IPS DF 19.7 (cell line): Measurements from ENCODE around the gene FGF1.

Source experiments
- DNase-seq: peaks from one replicate; pipeline ENCODE4 v3.0.0-alpha.2; 2013; ENCODE audit warnings: low read depth, low spot score

FGF1 gene

DNA sequence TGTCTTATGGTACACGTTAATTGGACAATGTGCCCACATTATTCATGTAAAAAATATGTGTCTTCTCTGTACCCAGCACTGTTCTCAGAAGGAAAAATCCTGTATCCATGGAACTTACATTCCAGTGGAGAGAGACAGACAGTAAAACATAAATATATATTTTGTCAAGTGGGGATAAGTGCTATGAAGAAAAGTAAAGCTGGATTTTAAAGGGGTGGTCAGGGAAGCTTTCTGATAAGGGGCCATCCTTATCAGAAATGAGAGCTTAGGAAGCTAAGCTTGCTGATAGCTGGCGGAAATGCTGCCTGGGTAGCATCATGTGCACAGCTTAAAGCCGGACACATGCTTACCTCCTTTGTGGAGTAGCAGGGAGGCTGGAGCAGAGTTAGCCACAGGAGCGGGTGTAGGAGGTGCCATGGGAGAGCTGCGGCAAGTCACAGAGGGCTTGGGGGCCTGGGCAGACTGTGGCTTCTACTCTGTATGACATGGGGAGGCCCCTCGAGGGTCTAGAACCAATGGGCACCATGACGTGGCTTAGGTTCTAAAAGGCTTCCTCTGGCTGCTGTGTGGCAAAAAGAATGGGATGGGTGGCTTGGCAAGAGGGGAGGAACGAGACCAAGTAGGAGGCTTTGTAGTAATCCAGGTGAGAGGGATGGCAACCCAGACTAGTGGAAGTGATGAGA lies 141.7 kb downstream of the FGF1 start:
- DNase-seq = no peak

DNA sequence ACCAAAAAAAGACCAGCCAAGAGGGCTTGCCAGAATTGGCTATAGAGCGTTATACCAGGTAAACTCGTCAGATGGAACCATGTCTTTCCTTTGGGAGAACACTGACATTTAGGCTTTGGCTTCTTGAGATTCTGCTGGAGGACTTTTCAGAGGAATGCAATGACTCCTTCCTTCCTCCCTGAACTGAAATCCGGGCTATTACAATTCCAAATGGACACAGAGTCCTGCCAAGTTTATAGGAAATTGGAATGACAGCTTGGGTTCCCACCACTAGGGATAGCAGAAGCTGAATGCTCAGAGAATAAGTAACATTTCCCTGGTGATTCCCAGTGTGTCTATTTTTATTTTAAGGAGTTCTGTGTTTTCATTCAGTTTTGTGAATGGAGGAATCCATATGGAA lies 143.0 kb downstream of the FGF1 start:
- no peak for DNase-seq
